OCI-LY1 (cell line): ENCODE results near the gene SORD.
"Not testable (repeated sequence)": the region's sequence is repeated elsewhere in the genome, so short reads cannot be mapped to it uniquely, and the experiment has no call there.

Experiments used
- H2AFZ ChIP-seq: fragments of 200-600 bp; sonication (generic), shearing (Covaris generic); 2 replicates; pipeline ENCODE4 v1.6.0; 2014; ENCODE audit warnings: antibody characterized with exemption, mild to moderate bottlenecking, low read length
- H3F3A ChIP-seq: fragments of 200-600 bp; sonication (generic), shearing (Covaris generic); 2 replicates; pipeline ENCODE4 v1.6.0; 2014; ENCODE audit warnings: mild to moderate bottlenecking, antibody characterized with exemption, low read length, moderate library complexity; ENCODE audit not compliant: insufficient read depth
- H3K27ac ChIP-seq: fragments of 200-600 bp; sonication (generic); 2 replicates; pipeline ENCODE4 v1.5.1; 2014; ENCODE audit warnings: low read length, mixed run types, mild to moderate bottlenecking, low read depth; ENCODE audit not compliant: poor library complexity, severe bottlenecking
- H3K27me3 ChIP-seq: fragments of 200-600 bp; sonication (generic); 2 replicates; pipeline ENCODE4 v1.6.0; 2014; ENCODE audit warnings: antibody characterized with exemption, mild to moderate bottlenecking, low read length, moderate library complexity; ENCODE audit not compliant: insufficient read depth
- H3K36me3 ChIP-seq: fragments of 200-600 bp; sonication (generic); 2 replicates; pipeline ENCODE4 v1.6.1; 2014; ENCODE audit warnings: mild to moderate bottlenecking, antibody characterized with exemption, low read length, moderate library complexity, mixed read lengths; ENCODE audit not compliant: insufficient read depth
- H3K4me1 ChIP-seq: fragments of 200-600 bp; sonication (generic); 2 replicates; pipeline ENCODE4 v1.5.1; 2014; ENCODE audit warnings: mild to moderate bottlenecking, low read length, moderate library complexity; ENCODE audit not compliant: insufficient read depth, severe bottlenecking
- H3K4me2 ChIP-seq: fragments of 200-600 bp; sonication (generic), shearing (Covaris generic); 2 replicates; pipeline ENCODE4 v1.6.1; 2014; ENCODE audit warnings: low read length
- H3K4me3 ChIP-seq: fragments of 200-600 bp; sonication (generic); 2 replicates; pipeline ENCODE4 v1.5.1; 2014; ENCODE audit warnings: low read length, low read depth, mild to moderate bottlenecking, mixed read lengths; ENCODE audit not compliant: poor library complexity, severe bottlenecking
- H3K79me2 ChIP-seq: fragments of 200-600 bp; shearing (Covaris generic); 2 replicates; pipeline ENCODE4 v1.6.1; 2016; ENCODE audit warnings: mixed run types, low read length, mixed read lengths; ENCODE audit not compliant: insufficient read depth
- H3K9ac ChIP-seq: fragments of 200-600 bp; sonication (generic), shearing (Covaris generic); 2 replicates; pipeline ENCODE4 v1.6.1; 2014; ENCODE audit warnings: mild to moderate bottlenecking, low read length, mixed read lengths
- H3K9me2 ChIP-seq: fragments of 200-600 bp; sonication (generic), shearing (Covaris generic); 2 replicates; pipeline ENCODE4 v1.6.1; 2014; ENCODE audit warnings: low read depth, mild to moderate bottlenecking, low read length, mixed read lengths
- H3K9me3 ChIP-seq: fragments of 200-600 bp; shearing (Covaris generic); 2 replicates; pipeline ENCODE4 v1.6.1; 2014; ENCODE audit warnings: low read length, mixed read lengths
- H4K20me1 ChIP-seq: fragments of 200-600 bp; sonication (generic), shearing (Covaris generic); 2 replicates; pipeline ENCODE4 v1.6.0; 2016; ENCODE audit warnings: mild to moderate bottlenecking, low read length; ENCODE audit not compliant: insufficient read depth
- CTCF ChIP-seq: fragments of 200-600 bp; sonication (generic), shearing (Covaris generic); IDR thresholded peaks from 2 replicates; pipeline ENCODE4 v1.5.1; 2017; ENCODE audit warnings: mild to moderate bottlenecking, antibody characterized with exemption, low read length, moderate library complexity, mixed read lengths
- EZH2 ChIP-seq: fragments of 200-600 bp; sonication (generic), shearing (Covaris generic); IDR thresholded peaks from 2 replicates; pipeline ENCODE4 v1.8.0; 2017; ENCODE audit warnings: borderline replicate concordance, mixed run types, mild to moderate bottlenecking, antibody characterized with exemption, low read length, moderate library complexity, mixed read lengths

Gene SORD

GRCh38 chr15:44987711-44988110 is 35.3 kb upstream of the SORD start:
- not testable (repeated sequence) for H3K9me2 ChIP-seq, H3K4me2 ChIP-seq, H3K27ac ChIP-seq

GRCh38 chr15:44988184-44988869 is 34.7 kb upstream of the SORD start:
- not testable (repeated sequence) for H3K4me1 ChIP-seq, H3F3A ChIP-seq, H3K27me3 ChIP-seq, H3K36me3 ChIP-seq, H2AFZ ChIP-seq, H3K9ac ChIP-seq, H3K9me2 ChIP-seq, H3K27ac ChIP-seq, H3K4me3 ChIP-seq, H3K79me2 ChIP-seq, H3K9me3 ChIP-seq, H3K4me2 ChIP-seq, H4K20me1 ChIP-seq

More at GRCh38 chr15:44987711-44988110, 35.3 kb upstream of the SORD start:
- H3K4me1 ChIP-seq, H3K36me3 ChIP-seq, H3K9ac ChIP-seq, H3K9me3 ChIP-seq, H4K20me1 ChIP-seq, H3K79me2 ChIP-seq, H2AFZ ChIP-seq, H3F3A ChIP-seq, H3K4me3 ChIP-seq, H3K27me3 ChIP-seq: not testable (repeated sequence)

- not testable (repeated sequence) for H3K27me3 ChIP-seq, H2AFZ ChIP-seq, H3K9me3 ChIP-seq, H4K20me1 ChIP-seq, H3K27ac ChIP-seq, H3F3A ChIP-seq, H3K4me2 ChIP-seq, H3K36me3 ChIP-seq, H3K9me2 ChIP-seq, H3K4me1 ChIP-seq, H3K79me2 ChIP-seq, H3K4me3 ChIP-seq, H3K9ac ChIP-seq
Measured at GRCh38 chr15:44988870-44989219, 34.1 kb upstream of the SORD start.

- not testable (repeated sequence) for H3K79me2 ChIP-seq
Measured at GRCh38 chr15:44997632-44998031, 25.4 kb upstream of the SORD start.

GRCh38 chr15:44999105-44999504 is 23.9 kb upstream of the SORD start:
- Histone ChIP-seq H3K4me2 (no peak overlapping the region), H3K27ac (no peak overlapping the region), H3K4me3 (no peak overlapping the region), H3K4me1 (no peaks in the 10 kb centered on the region), H3K9me2 (no peaks in the 10 kb centered on the region), H3K36me3 (no peaks in the 10 kb centered on the region), H3K79me2 (no peaks in the 10 kb centered on the region), H3F3A (no peaks in the 10 kb centered on the region), H4K20me1 (no peaks in the 10 kb centered on the region), H3K9me3 (no peaks in the 10 kb centered on the region), H3K9ac (no peak overlapping the region), H2AFZ (no peak overlapping the region), H3K27me3 (no peaks in the 10 kb centered on the region)
- TF ChIP-seq CTCF (no peak), EZH2 (no peak)

More at GRCh38 chr15:44997632-44998031, 25.4 kb upstream of the SORD start:
- H3K4me3 ChIP-seq, H3K36me3 ChIP-seq, H3K9me2 ChIP-seq, H3K4me1 ChIP-seq, H3K9ac ChIP-seq, H3K9me3 ChIP-seq, H3K4me2 ChIP-seq, H2AFZ ChIP-seq, H3K27me3 ChIP-seq, H3F3A ChIP-seq, H4K20me1 ChIP-seq, H3K27ac ChIP-seq: not testable (repeated sequence)

GRCh38 chr15:45001180-45001579 is 21.8 kb upstream of the SORD start:
- H3K27ac ChIP-seq, H4K20me1 ChIP-seq: not testable (repeated sequence)

GRCh38 chr15:45003731-45004410 is 19.1 kb upstream of the SORD start:
- not testable (repeated sequence) for H3K36me3 ChIP-seq, H2AFZ ChIP-seq, H3K4me1 ChIP-seq, H4K20me1 ChIP-seq, H3K27me3 ChIP-seq, H3K4me2 ChIP-seq, H3K9me3 ChIP-seq, H3K4me3 ChIP-seq, H3F3A ChIP-seq, H3K79me2 ChIP-seq, H3K9ac ChIP-seq, H3K27ac ChIP-seq, H3K9me2 ChIP-seq

More at GRCh38 chr15:45001180-45001579, 21.8 kb upstream of the SORD start:
- H3K4me2 ChIP-seq, H3K79me2 ChIP-seq, H2AFZ ChIP-seq, H3K4me1 ChIP-seq, H3K36me3 ChIP-seq, H3K27me3 ChIP-seq, H3K4me3 ChIP-seq, H3F3A ChIP-seq, H3K9me2 ChIP-seq, H3K9ac ChIP-seq, H3K9me3 ChIP-seq: not testable (repeated sequence)
